A673 (cell line): ENCODE measurements around the gene ATP8B1.

ENCODE experiments used
- CTCF ChIP-seq: fragments of 300-800, 200-600 bp; sonication (generic); conservative IDR thresholded peaks from 2 replicates; pipeline ENCODE4 v1.5.1; 2017; ENCODE audit warnings: low read depth, mild to moderate bottlenecking, antibody characterized with exemption, low read length, moderate library complexity, mixed read lengths
- EZH2 ChIP-seq: fragments of 200-600 bp; sonication (generic); IDR thresholded peaks from 2 replicates; pipeline ENCODE4 v1.6.1; 2017; ENCODE audit warnings: borderline replicate concordance, low read depth, mild to moderate bottlenecking, mixed read lengths, antibody characterized with exemption, low read length; ENCODE audit not compliant: poor library complexity, severe bottlenecking

GRCh38 chr18:57771626-57772025 is 31.5 kb downstream of the ATP8B1 start:
- TF ChIP-seq CTCF (no peak), EZH2 (no peak)
